MM.1S (cell line): ENCODE measurements around the gene TGFB2.
"Not testable (repeated sequence)": the region's sequence is repeated elsewhere in the genome, so short reads cannot be mapped to it uniquely, and the experiment has no call there.

ENCODE experiments used
- DNase-seq: peaks from one replicate; pipeline ENCODE4 v3.0.0-alpha.2; 2015
- H2AFZ ChIP-seq: fragments of 300-600 bp; sonication (generic); 2 replicates; pipeline ENCODE4 v1.6.0; 2016; ENCODE audit warnings: antibody characterized with exemption, low read length
- H3F3A ChIP-seq: fragments of 300-600 bp; sonication (generic); 2 replicates; pipeline ENCODE4 v1.6.1; 2016; ENCODE audit warnings: mild to moderate bottlenecking, antibody characterized with exemption, low read length, moderate library complexity, mixed read lengths; ENCODE audit not compliant: insufficient read depth
- H3K27ac ChIP-seq: fragments of 300-600 bp; sonication (generic); 2 replicates; pipeline ENCODE4 v1.5.1; 2016; ENCODE audit warnings: mild to moderate bottlenecking, low read length
- H3K27me3 ChIP-seq: fragments of 300-600 bp; sonication (generic); replicated peaks from 2 replicates; pipeline ENCODE4 v1.6.0; 2016; ENCODE audit warnings: low read length; ENCODE audit not compliant: insufficient read depth
- H3K36me3 ChIP-seq: fragments of 300-600 bp; sonication (generic); replicated peaks from 2 replicates; pipeline ENCODE4 v1.6.1; 2016; ENCODE audit warnings: mild to moderate bottlenecking, low read length, mixed read lengths; ENCODE audit not compliant: insufficient read depth
- H3K4me1 ChIP-seq: fragments of 300-600 bp; sonication (generic); 2 replicates; pipeline ENCODE4 v1.6.1; 2016; ENCODE audit warnings: low read length, mixed read lengths
- H3K4me2 ChIP-seq: fragments of 300-600 bp; sonication (generic); 2 replicates; pipeline ENCODE4 v1.6.0; 2016; ENCODE audit warnings: low read depth, low read length
- H3K4me3 ChIP-seq: fragments of 300-600 bp; sonication (generic); 2 replicates; pipeline ENCODE4 v1.5.1; 2016; ENCODE audit warnings: low read length, mixed read lengths
- H3K79me2 ChIP-seq: fragments of 300-600 bp; sonication (generic); 2 replicates; pipeline ENCODE4 v1.6.1; 2016; ENCODE audit warnings: mixed run types, low read length, mixed read lengths
- H3K9ac ChIP-seq: fragments of 300-600 bp; sonication (generic); 2 replicates; pipeline ENCODE4 v1.6.1; 2016; ENCODE audit warnings: low read length, mixed read lengths
- H3K9me2 ChIP-seq: fragments of 300-600 bp; sonication (generic); replicated peaks from 2 replicates; pipeline ENCODE4 v1.6.1; 2016; ENCODE audit warnings: mild to moderate bottlenecking, low read length, mixed read lengths; ENCODE audit not compliant: insufficient read depth
- H3K9me3 ChIP-seq: fragments of 300-600 bp; sonication (generic); replicated peaks from 2 replicates; pipeline ENCODE4 v1.6.1; 2016; ENCODE audit warnings: mild to moderate bottlenecking, low read length, mixed read lengths; ENCODE audit not compliant: insufficient read depth
- H4K20me1 ChIP-seq: fragments of 300-600 bp; sonication (generic); 2 replicates; pipeline ENCODE4 v1.6.1; 2016; ENCODE audit warnings: mild to moderate bottlenecking, low read length, moderate library complexity, mixed read lengths; ENCODE audit not compliant: insufficient read depth
- CTCF ChIP-seq: fragments of 300-600 bp; sonication (generic); IDR thresholded peaks from 2 replicates; pipeline ENCODE4 v1.5.1; 2016; ENCODE audit warnings: antibody characterized with exemption, low read length, mixed read lengths
- EZH2 ChIP-seq: fragments of 300-600 bp; sonication (generic); optimal IDR thresholded peaks from 2 replicates; pipeline ENCODE3; 2017; ENCODE audit warnings: low read depth, mild to moderate bottlenecking, antibody characterized with exemption, low read length, mixed read lengths
- EZH2phosphoT487 ChIP-seq: fragments of 300-600 bp; sonication (generic); IDR thresholded peaks from 2 replicates; pipeline ENCODE4 v1.6.1; 2018; ENCODE audit warnings: antibody characterized with exemption, low read length

TGFB2 gene

DNA sequence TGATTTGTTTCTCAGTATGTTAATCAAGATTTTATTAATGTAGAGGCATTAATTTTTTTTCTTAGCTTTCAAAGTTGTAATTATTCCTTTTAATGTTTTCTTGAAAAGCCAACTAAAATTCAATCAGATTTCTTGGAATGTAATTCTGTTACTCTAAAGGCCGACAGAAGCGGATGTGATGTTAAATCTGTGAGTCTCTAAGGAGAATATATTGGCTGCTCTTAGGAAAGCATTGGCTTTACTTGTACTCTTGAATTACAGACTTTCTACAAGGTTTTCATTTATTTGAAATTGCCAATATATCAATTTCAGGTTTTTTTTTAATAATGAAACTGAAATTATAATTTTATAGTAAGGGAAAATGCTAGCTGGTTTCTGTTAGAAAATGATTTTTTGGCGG is 30.8 kb upstream of the TGFB2 start:
- H3K36me3 ChIP-seq: no peaks in the 10 kb centered on the region
- no peak overlapping the region for H3K27ac ChIP-seq
- H3K27me3 ChIP-seq: no peaks in the 10 kb centered on the region
- H3K4me3 ChIP-seq: no peak overlapping the region
- no peaks in the 10 kb centered on the region for H3K79me2 ChIP-seq
- H3K9me2 ChIP-seq: no peaks in the 10 kb centered on the region
- no peak overlapping the region for H2AFZ ChIP-seq
- H3K9me3 ChIP-seq: no peaks in the 10 kb centered on the region
- no peaks in the 10 kb centered on the region for H4K20me1 ChIP-seq
- no peak overlapping the region for H3K4me2 ChIP-seq
- H3K4me1 ChIP-seq: no peaks in the 10 kb centered on the region
- H3K9ac ChIP-seq: no peak overlapping the region
- no peaks in the 10 kb centered on the region for H3F3A ChIP-seq
- DNase-seq: no peak
- TF ChIP-seq CTCF (no peak), EZH2phosphoT487 (no peak), EZH2 (no peak)

DNA sequence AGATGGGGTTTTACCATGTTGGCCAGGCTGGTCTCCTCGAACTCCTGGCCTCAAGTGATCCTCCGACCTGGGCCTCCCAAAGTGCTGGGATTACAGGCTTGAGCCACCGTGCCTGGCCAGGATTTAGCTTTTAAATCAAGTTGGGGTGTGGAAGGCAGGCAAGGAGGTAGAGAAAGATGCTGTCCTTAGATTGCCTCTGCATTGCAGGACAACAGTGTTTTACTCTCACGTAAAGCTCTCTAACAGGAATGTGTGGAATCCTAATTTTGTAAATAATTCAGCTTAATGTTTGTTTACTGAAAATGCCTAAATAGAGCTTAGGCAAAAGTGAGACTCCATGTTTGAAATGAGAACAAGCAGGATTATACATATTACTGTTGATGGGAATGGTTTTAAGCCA is 29.5 kb upstream of the TGFB2 start:
- Histone ChIP-seq H3K9me3 (no peaks in the 10 kb centered on the region), H3F3A (no peaks in the 10 kb centered on the region), H2AFZ (no peak overlapping the region), H3K4me3 (no peak overlapping the region), H4K20me1 (no peaks in the 10 kb centered on the region), H3K27me3 (no peaks in the 10 kb centered on the region), H3K79me2 (no peaks in the 10 kb centered on the region), H3K4me1 (no peaks in the 10 kb centered on the region), H3K36me3 (no peaks in the 10 kb centered on the region), H3K9me2 (no peaks in the 10 kb centered on the region), H3K27ac (no peak overlapping the region), H3K4me2 (no peak overlapping the region), H3K9ac (no peak overlapping the region)
- TF ChIP-seq EZH2phosphoT487 (no peak), CTCF (no peak), EZH2 (no peak)
- DNase-seq: no peak

DNA sequence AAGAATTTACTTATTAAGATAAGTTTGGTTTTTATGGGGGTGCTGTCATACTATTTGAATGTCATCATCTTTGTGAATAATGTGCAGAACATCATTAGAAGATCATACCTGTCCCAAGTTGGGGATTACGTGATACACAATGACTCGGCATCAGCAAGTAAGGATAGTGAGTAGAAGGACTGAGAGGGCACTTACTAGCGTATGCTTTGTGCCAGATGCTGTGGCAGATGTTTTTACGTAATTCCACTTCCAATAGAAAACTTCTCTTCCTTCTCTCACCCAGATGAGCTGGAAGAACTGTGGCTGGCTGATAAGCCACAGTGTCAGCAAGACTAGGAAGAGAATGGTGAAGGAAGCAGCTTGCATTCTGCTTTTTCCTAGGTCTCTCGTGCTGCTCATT is 28.1 kb upstream of the TGFB2 start:
- Histone ChIP-seq H3K9ac (no peak overlapping the region), H3K27me3 (no peaks in the 10 kb centered on the region), H2AFZ (no peak overlapping the region), H3K4me2 (no peak overlapping the region), H3K4me1 (no peaks in the 10 kb centered on the region), H3K27ac (no peak overlapping the region), H4K20me1 (no peaks in the 10 kb centered on the region), H3K4me3 (no peak overlapping the region), H3K9me2 (no peaks in the 10 kb centered on the region), H3F3A (no peaks in the 10 kb centered on the region), H3K36me3 (no peaks in the 10 kb centered on the region), H3K79me2 (no peaks in the 10 kb centered on the region), H3K9me3 (no peaks in the 10 kb centered on the region)
- no peak for DNase-seq
- TF ChIP-seq CTCF: no peak
- no peak for TF ChIP-seq EZH2phosphoT487
- no peak for TF ChIP-seq EZH2

GRCh38 chr1:218320182-218320581 is 25.0 kb upstream of the TGFB2 start:
- H3F3A ChIP-seq, H3K79me2 ChIP-seq, H3K9me3 ChIP-seq, H3K4me2 ChIP-seq, H3K36me3 ChIP-seq, DNase-seq, H3K9ac ChIP-seq, H4K20me1 ChIP-seq, H3K4me1 ChIP-seq, H3K4me3 ChIP-seq, H3K9me2 ChIP-seq, H3K27ac ChIP-seq, H3K27me3 ChIP-seq, H2AFZ ChIP-seq: not testable (repeated sequence)
